HepG2 (cell line): ENCODE results near the gene ALG3.

Experiments
- CBFB ChIP-seq: sonication (generic); formaldehyde crosslinking; IDR thresholded peaks from 2 replicates; pipeline ENCODE4 v1.4.0; 2020; ENCODE audit warnings: missing genetic modification reagents
- CHD4 ChIP-seq: fragments of 200-600 bp; sonication (generic); IDR thresholded peaks from 2 replicates; pipeline ENCODE4 v1.7.0; 2017; ENCODE audit warnings: mild to moderate bottlenecking, low read length, borderline replicate concordance
- CTCF ChIP-seq: sonication (generic); formaldehyde crosslinking; IDR thresholded peaks from 2 replicates; pipeline ENCODE4 v1.5.0; 2020; ENCODE audit warnings: mild to moderate bottlenecking, missing genetic modification reagents, moderate library complexity
- GABPA ChIP-seq, 2 experiments: IDR thresholded peaks; 2 replicates each; pipeline ENCODE4 v1.6.1; 2011 to 2016; ENCODE audit warnings: low read depth in 2 of 2, low read length in 1 of 2, missing biosample characterization in 1 of 2, missing genetic modification characterization in 1 of 2
- HNRNPUL1 ChIP-seq: fragments of 200-400 bp; formaldehyde crosslinking; IDR thresholded peaks from 2 replicates; pipeline ENCODE4 v1.6.1; 2017; ENCODE audit warnings: low read depth, mild to moderate bottlenecking, low read length, moderate library complexity
- RAD21 ChIP-seq: fragments of 450-650 bp; formaldehyde crosslinking; IDR thresholded peaks from 2 replicates; pipeline ENCODE4 v1.5.0; 2020; ENCODE audit warnings: mild to moderate bottlenecking
- RBM22 ChIP-seq: fragments of 200-400 bp; formaldehyde crosslinking; optimal IDR thresholded peaks from 2 replicates; pipeline ENCODE3; 2017; ENCODE audit warnings: mild to moderate bottlenecking, low read length, moderate library complexity
- TOE1 ChIP-seq: sonication (generic); formaldehyde crosslinking; IDR thresholded peaks from 2 replicates; pipeline ENCODE4 v1.4.0; 2020; ENCODE audit warnings: mild to moderate bottlenecking, missing genetic modification reagents
- ZNF274 ChIP-seq: sonication (generic); formaldehyde crosslinking; IDR thresholded peaks from 2 replicates; pipeline ENCODE4 v1.5.1; 2020; ENCODE audit warnings: mild to moderate bottlenecking, missing genetic modification reagents
- ZNF282 ChIP-seq: fragments of 450-650 bp; IDR thresholded peaks from 2 replicates; pipeline ENCODE4 v1.6.1; 2018; ENCODE audit not compliant: partially characterized antibody
- ZNF703 ChIP-seq: sonication (generic); formaldehyde crosslinking; IDR thresholded peaks from 2 replicates; pipeline ENCODE4 v1.5.1; 2020; ENCODE audit warnings: missing genetic modification reagents, mild to moderate bottlenecking, moderate library complexity, borderline replicate concordance

- no peak for TF ChIP-seq GABPA (IDR thresholded peaks at IDR 0.05; ENCODE audit: low read depth, low read length)
- TF ChIP-seq GABPA (CRISPR knock-in tag; IDR thresholded peaks at IDR 0.05; ENCODE audit: low read depth): no peak
- TF ChIP-seq CBFB (CRISPR knock-in tag): no peak
- TF ChIP-seq RAD21 (CRISPR knock-in tag): no peak
- TF ChIP-seq RBM22: no peak
- TF ChIP-seq ZNF282: no peak
- TF ChIP-seq CTCF (CRISPR knock-in tag): no peak
- no peak for TF ChIP-seq ZNF703 (CRISPR knock-in tag)
- no peak for TF ChIP-seq TOE1
- TF ChIP-seq ZNF274 (CRISPR knock-in tag): no peak
- TF ChIP-seq CHD4: no peak
- TF ChIP-seq HNRNPUL1: no peak
Observed at GRCh38 chr3:184238246-184238818, 10.4 kb downstream of the ALG3 start.
